ENCODE data around the gene ARAP1.

Gene ARAP1

GRCh38 chr11:72752088-72752914 is at the start of gene ARAP1:
Gene ARAP1, minus strand, starts transcription at chr11:72752408. Its CDS starts 25,280 bp downstream, at chr11:72727128.
- H3K4me3 ChIP-seq (ENCODE audit: low read depth, low read length) = peak within 1 kb of the TSS; percentile 61
- peak; percentile 83 for DNase-seq (ENCODE audit: low read depth)
- TF ChIP-seq MAX (IDR thresholded peaks at IDR 0.05; ENCODE audit: low read depth, low read length) = peak; percentile 78
- no peak for TF ChIP-seq CTCF (IDR thresholded peaks at IDR 0.05; ENCODE audit: low read depth, low read length)
- TF ChIP-seq POLR2A (IDR thresholded peaks at IDR 0.05; ENCODE audit: extremely low read depth, insufficient read length) = peak; percentile 40
- TF ChIP-seq MYC (IDR thresholded peaks at IDR 0.05; ENCODE audit: low read depth, low read length) = peak; percentile 38; the same call in 1 of the 2 replicates

GRCh38 chr11:72799441-72799840 is 47.2 kb upstream of the ARAP1 start:
- no peak for DNase-seq (ENCODE audit: low read depth)
- TF ChIP-seq MYC (IDR thresholded peaks at IDR 0.05; ENCODE audit: low read depth, low read length) = no peak
- TF ChIP-seq POLR2A (IDR thresholded peaks at IDR 0.05; ENCODE audit: extremely low read depth, insufficient read length) = no peak
- TF ChIP-seq MAX (IDR thresholded peaks at IDR 0.05; ENCODE audit: low read depth, low read length) = no peak
- TF ChIP-seq CTCF (IDR thresholded peaks at IDR 0.05; ENCODE audit: low read depth, low read length) = no peak
- H3K4me3 ChIP-seq (ENCODE audit: low read depth, low read length) = no peak overlapping the region

GRCh38 chr11:72798361-72798760 is 46.2 kb upstream of the ARAP1 start:
- H3K4me3 ChIP-seq (ENCODE audit: low read depth, low read length) = no peak overlapping the region
- DNase-seq (ENCODE audit: low read depth) = no peak
- TF ChIP-seq MAX (IDR thresholded peaks at IDR 0.05; ENCODE audit: low read depth, low read length) = no peak
- no peak for TF ChIP-seq MYC (IDR thresholded peaks at IDR 0.05; ENCODE audit: low read depth, low read length)
- no peak for TF ChIP-seq POLR2A (IDR thresholded peaks at IDR 0.05; ENCODE audit: extremely low read depth, insufficient read length)
- no peak for TF ChIP-seq CTCF (IDR thresholded peaks at IDR 0.05; ENCODE audit: low read depth, low read length)

- DNase-seq (ENCODE audit: low read depth) = peak; percentile 98
- TF ChIP-seq CTCF (IDR thresholded peaks at IDR 0.05; ENCODE audit: low read depth, low read length) = peak; percentile 89
- no peak for TF ChIP-seq POLR2A (IDR thresholded peaks at IDR 0.05; ENCODE audit: extremely low read depth, insufficient read length)
- TF ChIP-seq MAX (IDR thresholded peaks at IDR 0.05; ENCODE audit: low read depth, low read length) = peak; percentile 93
- peak; percentile 89 for TF ChIP-seq MYC (IDR thresholded peaks at IDR 0.05; ENCODE audit: low read depth, low read length)
- peak within 1 kb of the TSS; percentile 80 for H3K4me3 ChIP-seq (ENCODE audit: low read depth, low read length)
Observed at GRCh38 chr11:72793425-72794367, 41.5 kb upstream of the ARAP1 start, which contains the start of gene STARD10. Gene STARD10, minus strand, starts transcription at chr11:72794047. Its CDS starts 12,866 bp downstream, at chr11:72781181.

- peak overlapping the region; percentile 43 for H3K4me3 ChIP-seq (ENCODE audit: low read depth, low read length)
- TF ChIP-seq MAX (IDR thresholded peaks at IDR 0.05; ENCODE audit: low read depth, low read length) (no peak), CTCF (IDR thresholded peaks at IDR 0.05; ENCODE audit: low read depth, low read length) (no peak), MYC (IDR thresholded peaks at IDR 0.05; ENCODE audit: low read depth, low read length) (no peak), POLR2A (IDR thresholded peaks at IDR 0.05; ENCODE audit: extremely low read depth, insufficient read length) (no peak)
- no peak for DNase-seq (ENCODE audit: low read depth)
Observed at GRCh38 chr11:72793076-72793424, 40.8 kb upstream of the ARAP1 start.
